HG02943 (cell line): ENCODE measurements around the gene IPMK.
A peak's percentile ranks its signal among the peaks of the same experiment; 100 is the strongest.
"Not testable (repeated sequence)": the region's sequence is repeated elsewhere in the genome, so short reads cannot be mapped to it uniquely, and the experiment has no call there.

Experiments
- ATAC-seq: cut with Tn5 transposase; IDR thresholded peaks from one replicate; pipeline ENCODE4 v1.9.1; 2021; ENCODE audit warnings: mild to moderate bottlenecking, low read depth, moderate library complexity; ENCODE audit not compliant: unreplicated experiment

The IPMK gene

GRCh38 chr10:58229856-58230255 lies 37.8 kb downstream of the IPMK start:
- ATAC-seq: not testable (repeated sequence)

DNA sequence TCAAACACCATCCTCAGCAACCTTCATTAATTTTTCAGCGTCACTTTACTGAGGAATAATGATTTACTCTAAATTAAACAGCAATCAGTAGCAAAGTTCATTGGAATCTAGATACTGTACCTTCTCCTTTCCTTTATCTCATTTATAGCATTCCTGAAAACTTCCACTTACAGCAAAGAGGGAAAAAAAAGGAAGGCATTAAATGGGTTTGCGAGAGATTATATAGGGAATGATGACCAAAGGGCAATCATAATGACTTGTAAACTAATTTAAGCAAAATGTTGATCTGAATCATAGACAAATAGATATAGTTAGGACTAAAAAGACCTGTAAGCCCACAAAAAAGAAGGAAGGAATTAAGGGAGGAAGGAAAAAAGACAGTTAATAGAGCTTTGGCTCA lies 42.0 kb downstream of the IPMK start:
- ATAC-seq: no peak

GRCh38 chr10:58220769-58221451 lies 46.8 kb downstream of the IPMK start:
- no peak for ATAC-seq

DNA sequence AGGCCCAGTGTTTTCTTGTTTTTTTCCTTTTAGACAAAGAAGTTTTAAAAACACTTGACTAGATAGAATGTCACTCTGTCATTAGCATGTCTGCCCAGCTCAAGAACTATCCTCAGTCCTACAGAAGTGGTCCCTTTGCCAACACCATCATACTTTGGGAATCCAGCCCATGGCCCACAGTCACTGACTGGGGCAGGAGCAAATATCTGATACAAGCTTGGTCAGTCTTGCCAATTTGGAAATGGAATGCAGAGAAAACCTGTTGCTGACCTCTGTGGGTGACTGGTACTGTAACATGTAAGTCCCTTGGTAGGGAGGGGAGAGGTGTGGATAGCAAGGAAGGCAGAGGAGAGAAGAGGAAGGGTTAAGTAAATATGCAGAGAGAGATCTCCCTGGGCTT lies 47.8 kb downstream of the IPMK start:
- ATAC-seq: no peak

DNA sequence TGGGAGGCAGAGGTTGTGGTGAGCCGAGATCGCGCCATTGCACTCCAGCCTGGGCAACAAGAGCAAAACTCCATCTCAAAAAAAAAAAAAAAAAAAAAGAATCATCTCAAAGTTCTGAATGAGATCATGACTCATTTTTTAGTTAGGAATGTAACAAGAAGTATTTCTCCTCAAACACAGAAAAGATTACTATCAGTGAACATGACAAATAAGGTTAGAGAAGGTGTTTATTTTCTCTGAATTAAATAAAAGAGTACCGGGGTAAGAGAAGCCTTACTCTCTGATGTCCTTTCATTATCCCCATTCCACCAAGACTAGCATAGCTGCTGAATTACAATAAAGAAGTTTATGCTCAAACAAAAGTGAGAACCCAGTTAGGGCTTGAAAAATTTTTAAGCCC lies 50.1 kb downstream of the IPMK start:
- ATAC-seq: no peak

GRCh38 chr10:58212622-58213021 lies 55.1 kb downstream of the IPMK start:
- ATAC-seq: no peak

DNA sequence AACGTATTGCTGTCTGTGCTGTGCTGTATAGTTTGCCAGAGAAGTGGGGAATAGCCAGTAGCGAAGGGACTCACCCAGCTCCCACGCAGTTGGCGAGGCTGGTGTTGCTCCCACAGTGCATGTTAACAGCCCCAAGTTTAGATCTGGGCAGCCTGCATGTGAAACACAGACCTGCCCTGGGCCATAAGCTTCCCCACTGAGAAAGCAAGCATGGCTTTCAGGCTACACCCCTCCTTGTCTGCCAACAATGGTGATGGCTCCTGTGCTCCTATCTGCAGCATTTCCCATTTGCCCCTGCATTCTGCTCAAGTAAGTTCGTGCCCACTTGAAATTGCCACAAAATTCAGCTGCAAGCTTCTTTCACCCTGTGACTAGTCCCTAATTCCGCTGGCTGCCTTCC lies 57.5 kb downstream of the IPMK start:
- ATAC-seq: no peak

DNA sequence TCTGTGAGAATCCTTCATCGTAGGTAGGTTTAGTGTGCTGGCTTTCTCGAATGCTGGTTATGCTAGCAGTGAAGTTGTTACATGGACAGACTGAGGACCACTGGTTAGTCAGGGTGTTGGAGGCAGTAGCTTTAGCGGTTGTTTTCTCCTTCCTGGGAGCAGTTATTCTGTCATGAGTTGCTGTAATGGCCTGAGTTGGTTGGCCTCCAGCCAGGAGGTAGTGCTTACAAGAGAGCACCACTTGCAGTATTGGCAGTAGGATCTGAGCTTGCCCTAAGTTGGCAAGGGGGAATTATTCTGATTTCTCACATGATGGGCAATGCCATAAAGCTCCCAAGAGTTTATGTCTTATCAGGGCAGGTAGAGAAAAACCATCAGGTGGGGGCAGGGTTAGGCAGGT lies 58.0 kb downstream of the IPMK start:
- no peak for ATAC-seq

- ATAC-seq: no peak
These were observed 61.4 kb downstream of the IPMK start for GRCh38 chr10:58206251-58206650.

DNA sequence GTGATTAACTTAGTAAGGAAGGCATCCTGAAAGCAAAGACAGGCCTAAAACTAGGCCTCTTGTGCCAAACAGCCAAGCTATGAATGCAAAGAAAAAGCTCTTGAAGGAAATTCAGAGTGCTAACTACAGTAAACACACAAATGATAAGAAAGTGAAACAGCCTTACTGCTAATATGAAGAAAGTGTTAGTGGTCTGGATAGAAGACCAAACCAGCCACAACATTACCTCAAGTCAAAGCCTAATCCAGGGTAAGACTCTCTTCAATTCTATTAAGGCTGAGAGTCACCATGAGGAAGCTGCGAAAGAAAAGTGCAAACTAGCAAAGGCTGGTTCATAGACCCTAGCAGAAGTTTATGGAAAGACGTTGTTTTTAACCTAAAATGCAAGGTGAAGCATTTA lies 66.0 kb downstream of the IPMK start:
- peak; percentile 63 for ATAC-seq

- no peak for ATAC-seq
These were observed 78.4 kb downstream of the IPMK start for GRCh38 chr10:58189269-58189668.

GRCh38 chr10:58184120-58184670 lies 83.5 kb downstream of the IPMK start:
- no peak for ATAC-seq

DNA sequence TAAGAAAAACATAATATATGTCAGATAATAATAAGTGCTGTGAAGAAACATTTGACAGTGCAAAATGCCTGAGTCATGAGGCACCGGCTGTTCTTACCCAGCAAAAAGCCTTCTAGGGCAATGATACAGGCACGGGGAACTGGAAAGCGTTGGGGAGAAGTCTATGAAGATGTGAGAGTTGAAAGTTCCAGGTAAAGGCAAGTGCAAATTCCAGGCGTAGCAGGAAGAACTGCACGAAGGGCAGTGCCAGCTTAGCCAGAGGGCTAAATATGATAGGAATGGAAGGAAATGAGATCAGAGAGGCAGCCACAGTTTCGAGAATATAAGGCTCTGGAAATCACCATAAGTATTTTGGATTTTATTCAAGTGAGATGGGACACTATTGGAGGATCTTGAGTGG lies 87.0 kb downstream of the IPMK start:
- ATAC-seq: no peak

DNA sequence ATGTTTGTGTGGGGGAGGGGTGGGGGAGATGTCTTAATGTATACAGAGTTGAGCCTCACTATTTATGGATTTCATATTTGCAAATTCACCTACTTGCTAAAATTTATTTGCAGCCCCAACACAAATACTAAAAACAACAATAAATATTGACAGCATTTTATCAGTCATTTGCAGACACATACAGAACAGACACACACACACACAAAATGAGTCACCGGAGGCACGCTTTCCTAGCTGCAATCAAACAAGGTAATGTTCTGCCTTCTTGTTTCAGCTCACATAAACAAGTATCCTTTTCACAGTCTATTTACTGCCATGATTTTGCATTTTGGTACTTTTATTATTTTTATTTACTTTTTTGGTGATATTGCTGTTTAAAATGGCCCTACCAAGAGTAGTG lies 88.5 kb downstream of the IPMK start:
- ATAC-seq: no peak

- no peak for ATAC-seq
These were observed 88.9 kb downstream of the IPMK start for GRCh38 chr10:58178811-58179210.

DNA sequence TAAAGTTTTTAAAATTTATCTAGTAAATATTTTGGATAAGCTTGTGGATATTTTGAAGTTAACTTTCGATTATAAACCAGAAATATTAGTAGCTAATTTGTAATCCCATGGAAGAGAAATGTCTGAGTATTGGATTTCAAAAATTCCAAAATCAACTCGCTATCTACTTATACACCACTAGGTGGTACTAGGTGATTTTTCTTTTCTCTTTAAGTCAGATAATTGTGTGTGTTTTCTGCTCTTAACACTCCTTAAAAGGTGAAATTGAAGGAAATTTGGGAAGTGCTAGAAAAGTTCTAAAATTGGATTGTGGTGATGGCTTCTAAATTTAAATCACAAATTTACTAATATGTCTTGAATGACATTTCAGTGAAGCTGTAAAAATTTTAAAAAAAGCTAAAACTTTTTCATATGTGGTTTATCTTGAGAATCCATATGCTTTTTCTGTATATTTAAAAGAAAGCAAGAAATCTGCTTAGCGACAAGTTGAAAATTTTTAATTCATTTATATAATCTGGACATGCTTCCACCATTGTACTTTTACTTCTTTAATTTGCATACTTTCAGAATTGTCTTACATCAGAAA lies 90.2 kb downstream of the IPMK start:
- ATAC-seq: no peak

DNA sequence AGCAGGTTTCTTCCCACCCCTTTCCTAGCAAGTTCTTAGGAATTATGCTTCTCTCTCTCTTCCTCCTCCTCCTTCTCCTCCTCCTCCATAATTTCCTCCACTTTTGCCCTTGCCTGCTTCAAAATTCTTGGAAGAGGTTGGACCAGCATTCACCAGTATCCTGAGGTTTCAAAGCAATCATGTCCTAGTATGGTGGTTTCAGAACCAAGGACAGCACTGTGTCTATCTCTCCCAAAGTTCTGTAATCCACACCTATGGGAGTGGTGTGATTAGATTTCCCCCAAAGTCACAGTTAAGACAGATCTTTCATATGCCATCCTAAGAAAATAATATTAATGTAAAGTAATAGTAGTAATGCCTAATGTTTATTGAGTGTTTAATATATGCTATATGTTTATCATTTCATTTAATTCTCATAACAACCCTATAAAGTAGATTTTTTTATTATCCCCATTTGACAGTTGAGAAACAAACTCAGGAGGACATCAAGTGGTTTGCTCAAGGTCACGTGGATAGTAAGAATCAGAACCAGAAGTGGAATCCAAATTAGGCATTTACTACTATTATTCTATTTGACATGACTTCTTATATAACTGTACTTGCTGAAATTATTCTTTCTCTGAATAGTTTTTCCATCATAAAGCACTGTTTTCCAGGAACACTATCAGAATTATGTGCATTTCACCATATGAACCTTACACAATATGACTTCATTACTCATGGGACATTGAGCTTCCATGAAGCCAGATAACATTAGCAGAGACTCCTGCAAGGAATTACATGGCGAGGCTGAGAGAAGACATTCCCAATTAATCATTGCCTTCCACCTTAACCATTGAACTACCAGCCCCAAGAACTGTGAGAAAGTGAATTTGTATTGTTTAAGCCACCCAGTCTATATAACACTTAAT lies 91.4 kb downstream of the IPMK start:
- ATAC-seq: no peak

- no peak for ATAC-seq
These were observed 92.9 kb downstream of the IPMK start for GRCh38 chr10:58174831-58175230.

DNA sequence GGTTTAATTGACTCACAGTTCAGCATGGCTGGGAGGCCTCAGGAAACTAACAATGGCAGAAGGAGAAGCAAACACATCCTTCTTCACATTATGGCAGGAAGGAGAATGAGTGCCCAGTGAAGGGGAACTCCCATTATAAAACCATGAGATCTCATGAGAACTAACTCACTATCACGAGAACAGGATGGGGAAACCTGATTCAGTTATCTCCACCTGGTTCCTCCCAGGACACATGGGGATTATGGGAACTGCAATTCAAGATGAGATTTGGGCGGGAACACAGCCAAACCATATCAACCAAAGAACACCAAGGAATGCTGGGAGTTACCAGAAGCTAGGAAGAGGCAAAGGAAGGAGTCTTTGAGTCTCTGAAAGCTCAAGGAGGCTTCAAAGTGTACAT lies 94.3 kb downstream of the IPMK start:
- ATAC-seq: no peak

- ATAC-seq: no peak
These were observed 96.5 kb downstream of the IPMK start for GRCh38 chr10:58171146-58171545.

GRCh38 chr10:58164517-58164916 lies 103.2 kb downstream of the IPMK start:
- ATAC-seq: no peak
